ENCODE measurements around the gene TNFAIP2. TPM values are rescaled to one million over a fixed set of nuclear protein-coding genes. Genes with fewer than 3 reads are reported as not detected.
A peak's percentile ranks its signal among the peaks of the same experiment; 100 is the strongest.

Gene TNFAIP2
- total and polyA plus RNA-seq, 9 of the 15 experiments (the other 6 are each of a cell fraction or from before 2014, with no cell fraction given): 22.6 to 68.6 (median 44.6) TPM

DNA sequence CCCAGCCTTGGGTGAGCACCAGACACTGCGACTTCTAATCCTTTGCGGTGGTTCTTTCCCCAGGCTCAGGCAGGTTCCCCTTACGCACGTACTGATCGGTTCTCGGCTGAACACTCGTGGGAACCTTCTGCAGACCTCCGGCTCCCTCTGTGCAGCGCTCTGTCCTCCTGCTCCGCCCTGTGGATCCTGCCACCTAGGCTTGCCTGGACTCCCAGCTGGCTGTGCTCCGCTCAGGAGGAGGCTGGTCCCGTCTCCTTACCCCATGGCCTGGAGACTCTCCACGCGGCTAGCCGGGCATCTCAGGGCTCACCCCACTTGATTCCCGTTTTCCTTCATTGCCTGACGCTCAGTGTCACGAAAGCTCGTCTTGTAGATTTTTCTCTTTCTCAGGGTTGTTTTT, 34.7 kb downstream of the TNFAIP2 start:
- no peak overlapping the region for H3K27ac ChIP-seq (ENCODE audit: extremely low read depth, low read depth, low read length)
- no peaks in the 10 kb centered on the region for H4K20me1 ChIP-seq (replicated peaks; ENCODE audit: control insufficient read depth, insufficient read depth, low read length)
- CTCF ChIA-PET (ENCODE audit: low intra/inter-chr PET ratio): no interaction called here
- H3K4me2 ChIP-seq (ENCODE audit: insufficient read depth, low read length): no peak overlapping the region
- no peaks in the 10 kb centered on the region for H3K9me3 ChIP-seq (replicated peaks; ENCODE audit: control insufficient read depth, insufficient read depth, low read depth, low read length)
- H2AFZ ChIP-seq (ENCODE audit: low read depth, low read length): no peak overlapping the region
- WGBS (ENCODE audit: insufficient coverage, low coverage, missing lambda C conversion rate): 34% methylated on average over 13 of the region's 19 CpGs
- no peaks in the 10 kb centered on the region for H3K9me1 ChIP-seq (ENCODE audit: control insufficient read depth, insufficient read depth, low read length)
- intact Hi-C loops (cut with micrococcal nuclease) (no loop called here), in situ Hi-C loops (cut with MboI) (no loop called here)
- no peak overlapping the region for H3K4me3 ChIP-seq
- H3K36me3 ChIP-seq (ENCODE audit: control insufficient read depth, insufficient read depth, low read length): no peaks in the 10 kb centered on the region
- DNase-seq (ENCODE audit: extremely low read depth in 1 of 4, low spot score in 3 of 4): no peak
- POLR2A ChIA-PET: interaction anchor here (1.1 kb wide), 2 partner anchors 11 to 21 kb away, joined by 4 read pairs; no protein-coding TSS in a partner anchor
- peak overlapping the region in 1 of 2 experiments; percentile 58; a peak in 1 of 4 replicates for H3K9ac ChIP-seq (ENCODE audit: insufficient read depth in 1 of 2, low read depth in 2 of 2, low read length in 2 of 2)
- peaks cover 0 to 15% of the 10 kb centered on the region in 2 experiments; a peak in 2 of 5 replicates for H3K4me1 ChIP-seq (replicated peaks in 1 of 2; ENCODE audit: control insufficient read depth in 2 of 2, insufficient read depth in 2 of 2, low read length in 2 of 2)
- no peak for ATAC-seq
- no peak for FAIRE-seq
- H3K27me3 ChIP-seq (ENCODE audit: control insufficient read depth in 2 of 2, insufficient read depth in 2 of 2, low read length in 2 of 2): peaks cover 4 to 39% of the 10 kb centered on the region in 2 experiments; a peak in 4 of 5 replicates
- H3K79me2 ChIP-seq (ENCODE audit: control insufficient read depth, insufficient read depth, low read length): no peaks in the 10 kb centered on the region
- no TSS peak for BruUV-seq (replicated peaks)
- TF ChIP-seq XRCC5 (IDR thresholded peaks at IDR 0.05; ENCODE audit: low read depth, low read length) (no peak), SREBF1 (IDR thresholded peaks at IDR 0.05; ENCODE audit: borderline replicate concordance, low read depth, low read length) (no peak), ZNF644 (tag; IDR thresholded peaks at IDR 0.05; ENCODE audit: low read depth) (no peak), FUS (optimal IDR thresholded peaks at IDR 0.05; ENCODE audit: low read depth, low read length) (no peak), TSC22D4 (tag; IDR thresholded peaks at IDR 0.05) (no peak), BCOR (IDR thresholded peaks at IDR 0.05) (no peak), MEF2A (IDR thresholded peaks at IDR 0.05; ENCODE audit: control insufficient read depth, low read depth, low read length) (no peak), GABPA (tag; conservative IDR thresholded peaks at IDR 0.05; ENCODE audit: low read depth) (no peak), MTA2 (IDR thresholded peaks at IDR 0.05; ENCODE audit: low read depth) (no peak), U2AF2 (optimal IDR thresholded peaks at IDR 0.05; ENCODE audit: low read depth, low read length) (no peak), ZBTB17 (CRISPR knock-in tag; IDR thresholded peaks at IDR 0.05) (no peak), KLF6 (CRISPR knock-in tag; IDR thresholded peaks at IDR 0.05; ENCODE audit: borderline replicate concordance) (no peak), RFX5 (IDR thresholded peaks at IDR 0.05; ENCODE audit: low read depth, low read length) (no peak)
- TF ChIP-seq, protein P1, sequence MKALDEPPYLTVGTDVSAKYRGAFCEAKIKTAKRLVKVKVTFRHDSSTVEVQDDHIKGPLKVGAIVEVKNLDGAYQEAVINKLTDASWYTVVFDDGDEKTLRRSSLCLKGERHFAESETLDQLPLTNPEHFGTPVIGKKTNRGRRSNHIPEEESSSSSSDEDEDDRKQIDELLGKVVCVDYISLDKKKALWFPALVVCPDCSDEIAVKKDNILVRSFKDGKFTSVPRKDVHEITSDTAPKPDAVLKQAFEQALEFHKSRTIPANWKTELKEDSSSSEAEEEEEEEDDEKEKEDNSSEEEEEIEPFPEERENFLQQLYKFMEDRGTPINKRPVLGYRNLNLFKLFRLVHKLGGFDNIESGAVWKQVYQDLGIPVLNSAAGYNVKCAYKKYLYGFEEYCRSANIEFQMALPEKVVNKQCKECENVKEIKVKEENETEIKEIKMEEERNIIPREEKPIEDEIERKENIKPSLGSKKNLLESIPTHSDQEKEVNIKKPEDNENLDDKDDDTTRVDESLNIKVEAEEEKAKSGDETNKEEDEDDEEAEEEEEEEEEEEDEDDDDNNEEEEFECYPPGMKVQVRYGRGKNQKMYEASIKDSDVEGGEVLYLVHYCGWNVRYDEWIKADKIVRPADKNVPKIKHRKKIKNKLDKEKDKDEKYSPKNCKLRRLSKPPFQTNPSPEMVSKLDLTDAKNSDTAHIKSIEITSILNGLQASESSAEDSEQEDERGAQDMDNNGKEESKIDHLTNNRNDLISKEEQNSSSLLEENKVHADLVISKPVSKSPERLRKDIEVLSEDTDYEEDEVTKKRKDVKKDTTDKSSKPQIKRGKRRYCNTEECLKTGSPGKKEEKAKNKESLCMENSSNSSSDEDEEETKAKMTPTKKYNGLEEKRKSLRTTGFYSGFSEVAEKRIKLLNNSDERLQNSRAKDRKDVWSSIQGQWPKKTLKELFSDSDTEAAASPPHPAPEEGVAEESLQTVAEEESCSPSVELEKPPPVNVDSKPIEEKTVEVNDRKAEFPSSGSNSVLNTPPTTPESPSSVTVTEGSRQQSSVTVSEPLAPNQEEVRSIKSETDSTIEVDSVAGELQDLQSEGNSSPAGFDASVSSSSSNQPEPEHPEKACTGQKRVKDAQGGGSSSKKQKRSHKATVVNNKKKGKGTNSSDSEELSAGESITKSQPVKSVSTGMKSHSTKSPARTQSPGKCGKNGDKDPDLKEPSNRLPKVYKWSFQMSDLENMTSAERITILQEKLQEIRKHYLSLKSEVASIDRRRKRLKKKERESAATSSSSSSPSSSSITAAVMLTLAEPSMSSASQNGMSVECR (CRISPR knock-in tag; IDR thresholded peaks at IDR 0.05): no peak

All from K562 (cell line).